ENCODE data around the gene IQCF2. TPM values are rescaled to one million over a fixed set of nuclear protein-coding genes. Genes with fewer than 3 reads are reported as not detected.

The IQCF2 gene
- total RNA-seq: not detected in 2 replicates

- FAIRE-seq: no peak
- DNase-seq (ENCODE audit: low read depth): no peak
Observed at GRCh38 chr3:51860703-51861665, at the start of gene IQCF2. IQCF2 (plus strand) TSS chr3:51861615; CDS start chr3:51861667, 52 bp downstream.

GRCh38 chr3:51813539-51813938, 47.9 kb upstream of the IQCF2 start:
- DNase-seq (ENCODE audit: low read depth) (no peak), FAIRE-seq (no peak)
- Histone ChIP-seq H3K27me3 (ENCODE audit: control insufficient read depth, insufficient read depth, low read length) (no peaks in the 10 kb centered on the region), H3K36me3 (ENCODE audit: control insufficient read depth, insufficient read depth, low read length) (no peaks in the 10 kb centered on the region), H3K4me3 (ENCODE audit: low read depth, low read length) (no peak overlapping the region)
- no peak for TF ChIP-seq CTCF (IDR thresholded peaks at IDR 0.05; ENCODE audit: insufficient read depth, low read length, severe bottlenecking)

More at GRCh38 chr3:51860703-51861665, at the start of gene IQCF2:
- no peak for TF ChIP-seq CTCF (IDR thresholded peaks at IDR 0.05; ENCODE audit: insufficient read depth, low read length, severe bottlenecking)
- H3K36me3 ChIP-seq (ENCODE audit: control insufficient read depth, insufficient read depth, low read length): no peaks in the 10 kb centered on the region
- no peak within 1 kb of the TSS for H3K4me3 ChIP-seq (ENCODE audit: low read depth, low read length)
- no peaks in the 10 kb centered on the region for H3K27me3 ChIP-seq (ENCODE audit: control insufficient read depth, insufficient read depth, low read length)

- TF ChIP-seq CTCF (IDR thresholded peaks at IDR 0.05; ENCODE audit: insufficient read depth, low read length, severe bottlenecking): no peak
- H3K4me3 ChIP-seq (ENCODE audit: low read depth, low read length): no peak overlapping the region
- FAIRE-seq (no peak), DNase-seq (ENCODE audit: low read depth) (no peak)
- no peaks in the 10 kb centered on the region for H3K27me3 ChIP-seq (ENCODE audit: control insufficient read depth, insufficient read depth, low read length)
- H3K36me3 ChIP-seq (ENCODE audit: control insufficient read depth, insufficient read depth, low read length): no peaks in the 10 kb centered on the region
Observed at GRCh38 chr3:51814034-51814433, 47.4 kb upstream of the IQCF2 start.

- TF ChIP-seq CTCF (IDR thresholded peaks at IDR 0.05; ENCODE audit: insufficient read depth, low read length, severe bottlenecking): no peak
- H3K4me3 ChIP-seq (ENCODE audit: low read depth, low read length): no peak overlapping the region
- DNase-seq (ENCODE audit: low read depth) (no peak), FAIRE-seq (no peak)
- no peaks in the 10 kb centered on the region for H3K36me3 ChIP-seq (ENCODE audit: control insufficient read depth, insufficient read depth, low read length)
- H3K27me3 ChIP-seq (ENCODE audit: control insufficient read depth, insufficient read depth, low read length): no peaks in the 10 kb centered on the region
Observed at GRCh38 chr3:51815614-51816013, 45.8 kb upstream of the IQCF2 start.

- H3K4me3 ChIP-seq (ENCODE audit: low read depth, low read length): no peak overlapping the region
- no peak for FAIRE-seq
- TF ChIP-seq CTCF (IDR thresholded peaks at IDR 0.05; ENCODE audit: insufficient read depth, low read length, severe bottlenecking): no peak
- no peak for DNase-seq (ENCODE audit: low read depth)
- no peaks in the 10 kb centered on the region for H3K27me3 ChIP-seq (ENCODE audit: control insufficient read depth, insufficient read depth, low read length)
- no peaks in the 10 kb centered on the region for H3K36me3 ChIP-seq (ENCODE audit: control insufficient read depth, insufficient read depth, low read length)
Observed at GRCh38 chr3:51816723-51817122, 44.7 kb upstream of the IQCF2 start.
